ENCODE results near the gene ANO4. TPM values are rescaled to one million over a fixed set of nuclear protein-coding genes. Genes with fewer than 3 reads are reported as not detected.

ANO4 gene
- total and polyA plus RNA-seq, 2 donors (not counting 1 experiment from before 2014, with no cell fraction given): not detected

DNA sequence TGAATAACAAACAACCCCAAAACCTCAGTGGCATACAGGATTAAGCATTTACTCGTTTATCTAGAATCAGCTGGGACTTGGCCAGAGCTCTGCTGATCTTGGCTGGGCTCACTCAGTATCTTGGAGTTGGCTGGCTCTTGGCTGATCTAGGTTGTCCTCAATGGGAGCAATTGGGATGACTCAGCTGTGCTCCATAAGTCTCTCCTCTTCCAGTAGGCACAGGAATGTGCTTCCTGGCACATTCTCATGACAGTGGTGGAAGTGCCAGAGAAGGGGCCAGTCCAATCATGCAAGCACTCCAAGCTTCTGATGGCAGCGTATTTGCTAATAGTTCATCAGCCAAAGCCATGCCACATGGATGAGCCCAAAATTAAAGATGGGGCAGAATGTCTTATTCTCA, 41.7 kb upstream of the ANO4 start:
- no peak overlapping the region for H3K27ac ChIP-seq (ENCODE audit: low read length in 2 of 2)
- H3K36me3 ChIP-seq (replicated peaks in 1 of 2; ENCODE audit: control extremely low read depth in 1 of 2, control insufficient read depth in 1 of 2, extremely low read depth in 1 of 2, insufficient read depth in 2 of 2, low read length in 1 of 2): no peaks in the 10 kb centered on the region
- ChIA-PET POLR2A (no interaction called here), CTCF (no interaction called here)
- H3K79me2 ChIP-seq (ENCODE audit: control insufficient read depth, insufficient read depth, low read length): no peaks in the 10 kb centered on the region
- H3K4me1 ChIP-seq (ENCODE audit: control insufficient read depth in 2 of 2, insufficient read depth in 2 of 2, low read length in 2 of 2): no peaks in the 10 kb centered on the region
- Mint-ChIP-seq H3K4me3 (no peak overlapping the region), H3K9me3 (ENCODE audit: insufficient read depth) (no peaks in the 10 kb centered on the region), H3K4me1 (no peaks in the 10 kb centered on the region), H3K27ac (no peak overlapping the region), H3K27me3 (peaks cover 4% of the 10 kb centered on the region)
- 78% methylated on average over 2 of the region's 2 CpGs for WGBS (ENCODE audit: insufficient coverage)
- H3K27me3 ChIP-seq (replicated peaks in 1 of 4; ENCODE audit: control extremely low read depth in 1 of 4, control insufficient read depth in 3 of 4, insufficient read depth in 4 of 4, low read length in 3 of 4): no peaks in the 10 kb centered on the region
- H2AFZ ChIP-seq (ENCODE audit: insufficient read depth, low read depth, low read length, poor library complexity, severe bottlenecking): no peak overlapping the region
- no peak overlapping the region for H3K4me3 ChIP-seq (ENCODE audit: control extremely low read depth in 1 of 5, extremely low read depth in 1 of 5, insufficient read depth in 1 of 5, low read depth in 2 of 5, low read length in 4 of 5)
- DNase-seq (no peak), ATAC-seq (ENCODE audit: low read depth) (no peak)
- H4K20me1 ChIP-seq (ENCODE audit: control insufficient read depth, insufficient read depth, low read length, poor library complexity, severe bottlenecking): no peaks in the 10 kb centered on the region
- H3K9me3 ChIP-seq (ENCODE audit: control extremely low read depth in 1 of 3, control insufficient read depth in 2 of 3, insufficient read depth in 1 of 3, low read length in 2 of 3): peaks cover 0 to 3% (median 0%) of the 10 kb centered on the region in 3 donors
- H3K4me2 ChIP-seq (replicated peaks; ENCODE audit: low read depth, low read length, poor library complexity, severe bottlenecking): no peak overlapping the region
- intact Hi-C loops (cut with micrococcal nuclease): no loop called here
- no peak overlapping the region for H3K9ac ChIP-seq (ENCODE audit: low read length)
- TF ChIP-seq EZH2 (IDR thresholded peaks at IDR 0.05; ENCODE audit: borderline replicate concordance, insufficient read depth, low read depth, low read length, poor library complexity, severe bottlenecking): no peak
- no peak for TF ChIP-seq CTCF (IDR thresholded peaks at IDR 0.05)

GRCh38 chr12:100753837-100754236, 40.7 kb upstream of the ANO4 start:
- H3K27me3 ChIP-seq (replicated peaks in 1 of 4; ENCODE audit: control extremely low read depth in 1 of 4, control insufficient read depth in 3 of 4, insufficient read depth in 4 of 4, low read length in 3 of 4): no peaks in the 10 kb centered on the region
- intact Hi-C loops (cut with micrococcal nuclease): no loop called here
- ATAC-seq (ENCODE audit: low read depth) (no peak), DNase-seq (no peak)
- ChIA-PET POLR2A (no interaction called here), CTCF (no interaction called here)
- Mint-ChIP-seq H3K4me1 (no peaks in the 10 kb centered on the region), H3K9me3 (ENCODE audit: insufficient read depth) (no peaks in the 10 kb centered on the region), H3K27me3 (peaks cover 4% of the 10 kb centered on the region), H3K27ac (no peak overlapping the region), H3K4me3 (no peak overlapping the region)
- WGBS (ENCODE audit: insufficient coverage): 100% methylated on average over 2 of the region's 2 CpGs
- H3K36me3 ChIP-seq (replicated peaks in 1 of 2; ENCODE audit: control extremely low read depth in 1 of 2, control insufficient read depth in 1 of 2, extremely low read depth in 1 of 2, insufficient read depth in 2 of 2, low read length in 1 of 2): no peaks in the 10 kb centered on the region
- H3K4me1 ChIP-seq (ENCODE audit: control insufficient read depth in 2 of 2, insufficient read depth in 2 of 2, low read length in 2 of 2): no peaks in the 10 kb centered on the region
- H3K27ac ChIP-seq (ENCODE audit: low read length in 2 of 2): no peak overlapping the region
- peaks cover 0 to 3% (median 0%) of the 10 kb centered on the region in 3 donors for H3K9me3 ChIP-seq (ENCODE audit: control extremely low read depth in 1 of 3, control insufficient read depth in 2 of 3, insufficient read depth in 1 of 3, low read length in 2 of 3)
- no peak overlapping the region for H3K9ac ChIP-seq (ENCODE audit: low read length)
- H3K79me2 ChIP-seq (ENCODE audit: control insufficient read depth, insufficient read depth, low read length): no peaks in the 10 kb centered on the region
- H2AFZ ChIP-seq (ENCODE audit: insufficient read depth, low read depth, low read length, poor library complexity, severe bottlenecking): no peak overlapping the region
- TF ChIP-seq CTCF (IDR thresholded peaks at IDR 0.05) (no peak), EZH2 (IDR thresholded peaks at IDR 0.05; ENCODE audit: borderline replicate concordance, insufficient read depth, low read depth, low read length, poor library complexity, severe bottlenecking) (no peak)
- no peak overlapping the region for H3K4me3 ChIP-seq (ENCODE audit: control extremely low read depth in 1 of 5, extremely low read depth in 1 of 5, insufficient read depth in 1 of 5, low read depth in 2 of 5, low read length in 4 of 5)
- no peaks in the 10 kb centered on the region for H4K20me1 ChIP-seq (ENCODE audit: control insufficient read depth, insufficient read depth, low read length, poor library complexity, severe bottlenecking)
- no peak overlapping the region for H3K4me2 ChIP-seq (replicated peaks; ENCODE audit: low read depth, low read length, poor library complexity, severe bottlenecking)

Measured in B cell (primary cell).